Measurements from ENCODE around the gene RUNX2.

The RUNX2 gene

GRCh38 chr6:45445749-45446549, 117.8 kb downstream of the RUNX2 start:
- ATAC-seq: peak; percentile 96

GRCh38 chr6:45447005-45447404, 118.9 kb downstream of the RUNX2 start:
- ATAC-seq: no peak
- TF ChIP-seq BACH2 (CRISPR knock-in tag; IDR thresholded peaks at IDR 0.05; ENCODE audit: borderline replicate concordance) (no peak), TCF4 (CRISPR knock-in tag; IDR thresholded peaks at IDR 0.05; ENCODE audit: borderline replicate concordance) (no peak), RARB (CRISPR knock-in tag; IDR thresholded peaks at IDR 0.05) (no peak), GLIS3 (CRISPR knock-in tag; IDR thresholded peaks at IDR 0.05) (no peak), SNAI2 (CRISPR knock-in tag; IDR thresholded peaks at IDR 0.05) (no peak), ZNF565 (CRISPR knock-in tag; conservative IDR thresholded peaks at IDR 0.05; ENCODE audit: low read depth) (no peak), ZNF8 (CRISPR knock-in tag; IDR thresholded peaks at IDR 0.05) (no peak), ZC3H10 (CRISPR knock-in tag; IDR thresholded peaks at IDR 0.05) (no peak), ARNTL (CRISPR knock-in tag; IDR thresholded peaks at IDR 0.05; ENCODE audit: borderline replicate concordance, low read depth) (no peak), TSHZ2 (CRISPR knock-in tag; IDR thresholded peaks at IDR 0.05) (no peak), PPARA (CRISPR knock-in tag; IDR thresholded peaks at IDR 0.05; ENCODE audit: borderline replicate concordance) (no peak), ZFP3 (CRISPR knock-in tag; IDR thresholded peaks at IDR 0.05) (no peak), TOX (CRISPR knock-in tag; IDR thresholded peaks at IDR 0.05; ENCODE audit: borderline replicate concordance) (no peak), CSDC2 (CRISPR knock-in tag; IDR thresholded peaks at IDR 0.05) (no peak), ESRRG (CRISPR knock-in tag; IDR thresholded peaks at IDR 0.05) (no peak), OSR1 (CRISPR knock-in tag; IDR thresholded peaks at IDR 0.05) (no peak), ISL1 (CRISPR knock-in tag; IDR thresholded peaks at IDR 0.05) (no peak)
- TF ChIP-seq, protein P1, sequence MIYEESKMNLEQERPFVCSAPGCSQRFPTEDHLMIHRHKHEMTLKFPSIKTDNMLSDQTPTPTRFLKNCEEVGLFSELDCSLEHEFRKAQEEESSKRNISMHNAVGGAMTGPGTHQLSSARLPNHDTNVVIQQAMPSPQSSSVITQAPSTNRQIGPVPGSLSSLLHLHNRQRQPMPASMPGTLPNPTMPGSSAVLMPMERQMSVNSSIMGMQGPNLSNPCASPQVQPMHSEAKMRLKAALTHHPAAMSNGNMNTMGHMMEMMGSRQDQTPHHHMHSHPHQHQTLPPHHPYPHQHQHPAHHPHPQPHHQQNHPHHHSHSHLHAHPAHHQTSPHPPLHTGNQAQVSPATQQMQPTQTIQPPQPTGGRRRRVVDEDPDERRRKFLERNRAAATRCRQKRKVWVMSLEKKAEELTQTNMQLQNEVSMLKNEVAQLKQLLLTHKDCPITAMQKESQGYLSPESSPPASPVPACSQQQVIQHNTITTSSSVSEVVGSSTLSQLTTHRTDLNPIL (CRISPR knock-in tag; IDR thresholded peaks at IDR 0.05; ENCODE audit: low read depth): no peak

More at GRCh38 chr6:45445749-45446549, 117.8 kb downstream of the RUNX2 start:
- TF ChIP-seq ISL1 (CRISPR knock-in tag; IDR thresholded peaks at IDR 0.05) (peak; percentile 62), TOX (CRISPR knock-in tag; IDR thresholded peaks at IDR 0.05; ENCODE audit: borderline replicate concordance) (no peak)

- no peak for TF ChIP-seq ARNTL (CRISPR knock-in tag; IDR thresholded peaks at IDR 0.05; ENCODE audit: borderline replicate concordance, low read depth)
- TF ChIP-seq, protein P2, sequence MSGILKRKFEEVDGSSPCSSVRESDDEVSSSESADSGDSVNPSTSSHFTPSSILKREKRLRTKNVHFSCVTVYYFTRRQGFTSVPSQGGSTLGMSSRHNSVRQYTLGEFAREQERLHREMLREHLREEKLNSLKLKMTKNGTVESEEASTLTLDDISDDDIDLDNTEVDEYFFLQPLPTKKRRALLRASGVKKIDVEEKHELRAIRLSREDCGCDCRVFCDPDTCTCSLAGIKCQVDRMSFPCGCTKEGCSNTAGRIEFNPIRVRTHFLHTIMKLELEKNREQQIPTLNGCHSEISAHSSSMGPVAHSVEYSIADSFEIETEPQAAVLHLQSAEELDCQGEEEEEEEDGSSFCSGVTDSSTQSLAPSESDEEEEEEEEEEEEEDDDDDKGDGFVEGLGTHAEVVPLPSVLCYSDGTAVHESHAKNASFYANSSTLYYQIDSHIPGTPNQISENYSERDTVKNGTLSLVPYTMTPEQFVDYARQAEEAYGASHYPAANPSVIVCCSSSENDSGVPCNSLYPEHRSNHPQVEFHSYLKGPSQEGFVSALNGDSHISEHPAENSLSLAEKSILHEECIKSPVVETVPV (CRISPR knock-in tag; IDR thresholded peaks at IDR 0.05): no peak
- no peak for ATAC-seq
Measured at GRCh38 chr6:45447716-45448115, 119.6 kb downstream of the RUNX2 start.

- ATAC-seq: no peak
- TF ChIP-seq TSHZ2 (CRISPR knock-in tag; IDR thresholded peaks at IDR 0.05) (no peak), RARB (CRISPR knock-in tag; IDR thresholded peaks at IDR 0.05) (no peak), TOX (CRISPR knock-in tag; IDR thresholded peaks at IDR 0.05; ENCODE audit: borderline replicate concordance) (no peak), OSR1 (CRISPR knock-in tag; IDR thresholded peaks at IDR 0.05) (no peak), ZFP3 (CRISPR knock-in tag; IDR thresholded peaks at IDR 0.05) (no peak), BACH2 (CRISPR knock-in tag; IDR thresholded peaks at IDR 0.05; ENCODE audit: borderline replicate concordance) (no peak), PPARA (CRISPR knock-in tag; IDR thresholded peaks at IDR 0.05; ENCODE audit: borderline replicate concordance) (no peak), ZNF565 (CRISPR knock-in tag; conservative IDR thresholded peaks at IDR 0.05; ENCODE audit: low read depth) (no peak)
Measured at GRCh38 chr6:45448417-45449389, 120.6 kb downstream of the RUNX2 start.
